Endothelial cell of umbilical vein (primary cell): ENCODE results near the gene ERFL. TPM values are rescaled to one million over a fixed set of nuclear protein-coding genes. Genes with fewer than 3 reads are reported as not detected.

Source experiments
- Bru-seq: library from RNA; stranded (reverse); fragments of 400-500 nt; gene quantifications from one replicate; lab custom pipeline; 2021; lab: Mats Ljungman, UMichigan
- BruChase-seq, 2 experiments: library from RNA; stranded (reverse); fragments of 400-500 nt; gene quantifications; one replicate each; lab custom pipeline; 2021; lab: Mats Ljungman, UMichigan
- BruUV-seq: library from RNA; stranded (reverse); fragments of 400-500 nt; replicated peaks from 2 replicates; lab custom pipeline; 2021; lab: Mats Ljungman, UMichigan
- CTCF ChIA-PET: fragments of 300-600, 350-600 bp; sonication (Branson Sonifier 250); formaldehyde crosslinking; loops from one replicate; lab custom pipeline; 2021; ENCODE audit warnings: antibody characterized with exemption, inconsistent platforms; lab: Charles Lee
- POLR2A ChIA-PET: fragments of 300-600, 350-600 bp; sonication (Branson Sonifier 250); formaldehyde crosslinking; loops from one replicate; lab custom pipeline; 2021; ENCODE audit warnings: antibody characterized with exemption, inconsistent platforms; lab: Charles Lee
- DNase-seq: peaks from one replicate; pipeline ENCODE4 v3.0.0-alpha.2; 2011; ENCODE audit warnings: low read depth, low spot score
- FAIRE-seq: peaks from 2 replicates; lab custom pipeline; 2011; peaks lifted over from hg19 to GRCh38; lab: Jason Lieb, UNC
- H2AFZ ChIP-seq: 2 replicates; pipeline ENCODE4 v1.6.0; 2012; ENCODE audit warnings: low read depth, low read length, control low read depth, inconsistent platforms
- H3K27ac ChIP-seq: 2 replicates; pipeline ENCODE4 v1.5.1; 2011; ENCODE audit warnings: low read depth, mild to moderate bottlenecking, control low read depth, low read length, moderate library complexity; ENCODE audit not compliant: insufficient read depth
- H3K27me3 ChIP-seq, 2 experiments: 2 replicates each; pipeline versions ENCODE4 v1.6.0 to v1.6.1; 2011; ENCODE audit warnings: low read length in 2 of 2, mixed read lengths in 1 of 2; ENCODE audit not compliant: control insufficient read depth in 2 of 2, insufficient read depth in 2 of 2
- H3K36me3 ChIP-seq, 2 experiments: 2 replicates in 1 of 2; 3 replicates in 1 of 2; pipeline ENCODE4 v1.5.1; 2011; ENCODE audit warnings: low read length in 2 of 2, mild to moderate bottlenecking in 1 of 2, moderate library complexity in 1 of 2; ENCODE audit not compliant: control insufficient read depth in 2 of 2, insufficient read depth in 2 of 2; ENCODE audit errors: extremely low read depth in 1 of 2
- H3K4me1 ChIP-seq: 3 replicates; pipeline ENCODE4 v1.5.1; 2011; ENCODE audit warnings: mild to moderate bottlenecking, low read length; ENCODE audit not compliant: control insufficient read depth, insufficient read depth; ENCODE audit errors: extremely low read depth
- H3K4me2 ChIP-seq: 2 replicates; pipeline ENCODE4 v1.6.1; 2011; ENCODE audit warnings: low read length, control low read depth, mixed read lengths; ENCODE audit not compliant: insufficient read depth
- H3K4me3 ChIP-seq, 3 experiments: fragments of 200-600 bp in 1 of 3; sonication (generic), shearing (Covaris generic) in 1 of 3; replicated peaks in 1 of 3; 2 replicates each; pipeline ENCODE4 v1.5.1; 2011 to 2016; ENCODE audit warnings: control low read depth in 3 of 3, low read length in 3 of 3, mild to moderate bottlenecking in 2 of 3, inconsistent platforms in 1 of 3, low read depth in 1 of 3, moderate library complexity in 1 of 3; ENCODE audit not compliant: insufficient read depth in 1 of 3
- H3K79me2 ChIP-seq: 2 replicates; pipeline ENCODE4 v1.6.0; 2012; ENCODE audit warnings: low read length, inconsistent platforms; ENCODE audit not compliant: control insufficient read depth, insufficient read depth
- H3K9ac ChIP-seq: replicated peaks from 2 replicates; pipeline ENCODE3; 2011; ENCODE audit warnings: low read length, control low read depth; ENCODE audit not compliant: insufficient read depth; ENCODE audit errors: extremely low read depth
- H3K9me1 ChIP-seq: replicated peaks from 3 replicates; pipeline ENCODE4 v1.6.0; 2011; ENCODE audit warnings: mild to moderate bottlenecking, low read length; ENCODE audit not compliant: control insufficient read depth, insufficient read depth; ENCODE audit errors: extremely low read depth
- H3K9me3 ChIP-seq: replicated peaks from 2 replicates; pipeline ENCODE4 v1.5.1; 2012; ENCODE audit warnings: low read length, inconsistent platforms; ENCODE audit not compliant: control insufficient read depth, insufficient read depth
- H4K20me1 ChIP-seq: replicated peaks from 2 replicates; pipeline ENCODE3; 2011; ENCODE audit warnings: mild to moderate bottlenecking, low read length; ENCODE audit not compliant: control insufficient read depth, insufficient read depth; ENCODE audit errors: extremely low read depth
- CTCF ChIP-seq, 2 donors: IDR thresholded peaks; 1 replicate in 1 of 2; 2 replicates in 1 of 2; pipeline ENCODE4 v1.5.1; 2011; ENCODE audit warnings: low read length in 2 of 2, mild to moderate bottlenecking in 2 of 2, moderate library complexity in 2 of 2, control low read depth in 1 of 2, inconsistent platforms in 1 of 2, low read depth in 1 of 2; ENCODE audit not compliant: insufficient read depth in 1 of 2; ENCODE audit errors: extremely low read depth in 1 of 2
- EZH2 ChIP-seq: IDR thresholded peaks from 2 replicates; pipeline ENCODE4 v1.6.1; 2012; ENCODE audit warnings: borderline replicate concordance, low read depth, mild to moderate bottlenecking, moderate library complexity, low read length, inconsistent platforms; ENCODE audit not compliant: severe bottlenecking
- FOS ChIP-seq: IDR thresholded peaks from 2 replicates; pipeline ENCODE4 v1.6.1; 2011; ENCODE audit warnings: mild to moderate bottlenecking, low read length, moderate library complexity, borderline replicate concordance; ENCODE audit not compliant: insufficient read depth
- GATA2 ChIP-seq: IDR thresholded peaks from 2 replicates; pipeline ENCODE4 v1.7.0; 2011; ENCODE audit warnings: low read depth, mild to moderate bottlenecking, moderate library complexity, mixed read lengths, low read length; ENCODE audit not compliant: insufficient read length, insufficient read depth
- JUN ChIP-seq: IDR thresholded peaks from 2 replicates; pipeline ENCODE4 v1.6.1; 2011; ENCODE audit warnings: borderline replicate concordance, low read depth; ENCODE audit not compliant: insufficient read length, insufficient read depth
- MAX ChIP-seq: IDR thresholded peaks from 2 replicates; pipeline ENCODE4 v1.6.1; 2011; ENCODE audit not compliant: insufficient read depth, insufficient read length
- MYC ChIP-seq: IDR thresholded peaks from one replicate; pipeline ENCODE4 v1.6.1; 2011; ENCODE audit warnings: mild to moderate bottlenecking, low read depth, low read length
- POLR2A ChIP-seq: IDR thresholded peaks from 2 replicates; pipeline ENCODE4 v1.6.1; 2012; ENCODE audit warnings: low read depth, mild to moderate bottlenecking, control low read depth, low read length
- POLR2AphosphoS5 ChIP-seq: IDR thresholded peaks from 2 replicates; pipeline ENCODE4 v1.6.1; 2012; ENCODE audit warnings: low read depth, mild to moderate bottlenecking, control low read depth, low read length, moderate library complexity; ENCODE audit not compliant: insufficient read depth
- dilution Hi-C: fragments of 300-500 bp; cut with MboI; formaldehyde crosslinking; loops from one replicate; pipeline ENCODE4 v1.15.0; 2019; ENCODE audit warnings: low sequenced_read_pairs; ENCODE audit not compliant: extremely low pct_ligation_motif_present
- intact Hi-C: fragments of 100-400 bp; cut with micrococcal nuclease; formaldehyde crosslinking; loops from one replicate; pipeline ENCODE4 v1.10.0; 2022
- long read RNA-seq: library from polyadenylated mRNA; stranded (forward); transcript quantifications from one replicate; pipeline ENCODE4 v2.0.0, GENCODE V29; 2021
- polyA minus RNA-seq, 3 experiments: library from RNA; depleted of rRNA, polyadenylated mRNA; stranded (reverse); fragments of >200 nt; gene quantifications; 1 replicate in 1 of 3; 2 replicates in 2 of 3; pipeline ENCODE4 v1.2.3, GENCODE V29; 2011
- polyA plus RNA-seq, 4 experiments: library from polyadenylated mRNA; depleted of rRNA in 3 of 4; stranded (reverse) in 3 of 4; unstranded in 1 of 4; fragments of >200 nt; gene quantifications; 2 replicates each; pipeline versions ENCODE4 v1.2.1 to v1.2.3, GENCODE V29; 2011 to 2012; ENCODE audit warnings: missing spikeins in 1 of 4
- total RNA-seq: library from RNA; stranded (reverse); gene quantifications from 2 replicates; pipeline ENCODE4 v1.2.3, GENCODE V29; 2021

ERFL gene
- not detected in 2 replicates for total RNA-seq
- polyA plus RNA-seq, result not detected in 2 replicates
- polyA plus RNA-seq (2011; cell fraction: cytosol; rRNA removed), result 0.06 TPM in 1 of 2 replicates, not detected in the other
- polyA plus RNA-seq (2011; cell fraction: nucleus; rRNA removed), result 0.06 and 0.07 TPM in 2 replicates
- 0.08 and 0.12 TPM in 2 replicates for polyA plus RNA-seq (2012)
- not detected in 2 replicates for polyA minus RNA-seq
- polyA minus RNA-seq (2011; cell fraction: cytosol; rRNA and poly(A)+ RNA removed), result not detected
- not detected in 2 replicates for polyA minus RNA-seq (2011; cell fraction: nucleus; rRNA and poly(A)+ RNA removed)
- Bru-seq, nascent RNA, result percentile 5 among the genes with signal in this experiment
- percentile 19 among the genes with signal in this experiment for BruChase-seq, experiment 1, labeled RNA remaining after a 6-hour chase
- percentile 14 among the genes with signal in this experiment for BruChase-seq, experiment 2, labeled RNA remaining after a 2-hour chase
- long read RNA-seq, result 0 reads

GRCh38 chr19:41928221-41928683 lies at the start of gene ERFL:
TSS of gene ERFL (minus strand) at chr19:41928449. CDS start at chr19:41912919, 15,530 bp downstream.
- H3K27ac ChIP-seq, result no peak within 1 kb of the TSS
- no peaks in the 10 kb centered on the region for H4K20me1 ChIP-seq
- intact Hi-C loops (no loop called here), dilution Hi-C loops (no loop called here)
- H3K4me1 ChIP-seq, result no peaks in the 10 kb centered on the region
- H3K9me3 ChIP-seq, result no peaks in the 10 kb centered on the region
- FAIRE-seq (no peak), DNase-seq (no peak)
- TF ChIP-seq EZH2, result peak; percentile 69
- no peak for TF ChIP-seq CTCF (IDR thresholded peaks at IDR 0.05; ENCODE audit: extremely low read depth in 1 of 2, insufficient read depth in 1 of 2, low read depth in 1 of 2, low read length in 2 of 2)
- peak within 1 kb of the TSS; percentile 45 for H2AFZ ChIP-seq
- H3K79me2 ChIP-seq, result no peaks in the 10 kb centered on the region
- ChIA-PET POLR2A (no interaction called here), CTCF (interaction anchor here (0.6 to 1.5 kb wide), 4 partner anchors 24 to 56 kb away, joined by 3 to 8 read pairs (median 3); no protein-coding TSS in a partner anchor)
- no TSS peak for BruUV-seq
- peak within 1 kb of the TSS; percentile 15 to 16 (median 15) for H3K4me3 ChIP-seq
- peaks cover 65 to 69% of the 10 kb centered on the region in 2 experiments for H3K27me3 ChIP-seq
- no peaks in the 10 kb centered on the region for H3K36me3 ChIP-seq
- no peaks in the 10 kb centered on the region for H3K9me1 ChIP-seq
- H3K9ac ChIP-seq, result no peak within 1 kb of the TSS
- H3K4me2 ChIP-seq, result peak within 1 kb of the TSS; percentile 47

- BruUV-seq, result no TSS peak
- no peak overlapping the region for H2AFZ ChIP-seq
- no peak for FAIRE-seq
- dilution Hi-C loops (no loop called here), intact Hi-C loops (no loop called here)
- CTCF ChIA-PET, result no interaction called here
- no peaks in the 10 kb centered on the region for H3K36me3 ChIP-seq
- POLR2A ChIA-PET, result no interaction called here
- TF ChIP-seq CTCF (IDR thresholded peaks at IDR 0.05; ENCODE audit: extremely low read depth in 1 of 2, insufficient read depth in 1 of 2, low read depth in 1 of 2, low read length in 2 of 2), result no peak
- TF ChIP-seq FOS, result no peak
- no peak for TF ChIP-seq MYC
- TF ChIP-seq JUN, result no peak
- no peak for TF ChIP-seq POLR2A
- TF ChIP-seq POLR2AphosphoS5, result no peak
- TF ChIP-seq MAX, result no peak
- no peak for TF ChIP-seq GATA2
- TF ChIP-seq EZH2, result no peak
- H3K27ac ChIP-seq, result no peak overlapping the region
- no peaks in the 10 kb centered on the region for H3K4me1 ChIP-seq
- H3K27me3 ChIP-seq, result no peaks in the 10 kb centered on the region
- no peak overlapping the region for H3K9ac ChIP-seq
- no peak overlapping the region for H3K4me2 ChIP-seq
- no peaks in the 10 kb centered on the region for H3K9me1 ChIP-seq
- H4K20me1 ChIP-seq, result no peaks in the 10 kb centered on the region
- H3K4me3 ChIP-seq, result no peak overlapping the region
- H3K79me2 ChIP-seq, result no peaks in the 10 kb centered on the region
- H3K9me3 ChIP-seq, result no peaks in the 10 kb centered on the region
- DNase-seq, result no peak
Observed at GRCh38 chr19:41977916-41978315, 49.7 kb upstream of the ERFL start.
